Psoas muscle (tissue), 8 donors: ENCODE measurements around the gene NMT1. TPM values are rescaled to one million over a fixed set of nuclear protein-coding genes. Genes with fewer than 3 reads are reported as not detected.

Source experiments
- ATAC-seq, 4 donors: fragments of 200-7000 bp; cut with Tn5 transposase; one replicate each; pipeline ENCODE4 v1.9.1; 2020; ENCODE audit warnings: moderate library complexity in 3 of 4, mild to moderate bottlenecking in 2 of 4
- DNase-seq, 2 donors: peaks; one replicate each; pipeline ENCODE4 v3.0.0-alpha.2; 2020
- H3K27ac ChIP-seq: fragments of 200-600 bp; one replicate; pipeline ENCODE4 v1.8.0; 2022
- H3K27me3 ChIP-seq, 3 donors: fragments of 200-600 bp in 1 of 3; one replicate each; pipeline versions ENCODE4 v1.6.1 to v1.8.0; 2013 to 2022; ENCODE audit warnings: low read length in 2 of 3, mild to moderate bottlenecking in 2 of 3, moderate library complexity in 1 of 3; ENCODE audit not compliant: insufficient read depth in 3 of 3
- H3K36me3 ChIP-seq, 2 donors: fragments of 200-600 bp in 1 of 2; one replicate each; pipeline versions ENCODE4 v1.6.1 to v1.8.0; 2013 to 2022; ENCODE audit warnings: low read depth in 1 of 2, mild to moderate bottlenecking in 1 of 2, moderate library complexity in 1 of 2; ENCODE audit not compliant: insufficient read depth in 1 of 2
- H3K4me1 ChIP-seq: fragments of 200-600 bp; one replicate; pipeline ENCODE4 v1.8.0; 2022
- H3K4me3 ChIP-seq: fragments of 200-600 bp; one replicate; pipeline ENCODE4 v1.8.0; 2022; ENCODE audit warnings: mild to moderate bottlenecking
- H3K9me3 ChIP-seq: fragments of 200-600 bp; one replicate; pipeline ENCODE4 v1.8.0; 2022
- WGBS, 3 donors: extraction: QIAGEN DNeasy Blood & Tissue Kit; methylation state at CpG; one replicate each; pipeline versions ENCODE4 v1.1.6 to v1.1.7; 2013; 5-methylcytosine and 5-hydroxymethylcytosine counted together
- intact Hi-C, 2 donors: fragments of 100-400 bp; cut with DNase I; formaldehyde crosslinking; loops; one replicate each; pipeline versions ENCODE4 v1.11.0 to v1.14.2; 2022
- polyA plus RNA-seq, 3 donors: library from polyadenylated mRNA; stranded (reverse); fragments of 200-250 nt; gene quantifications; one replicate each; pipeline ENCODE4 v1.2.3, GENCODE V29; 2013
- total RNA-seq, 4 donors: library from RNA; stranded (reverse); fragmentation: NEBNext Ultra II Directional in 2 of 4; extraction: Animal tissue kit (Norgen Biotek cat#: 25700) in 2 of 4; gene quantifications; one replicate each; pipeline versions ENCODE4 v1.2.1 to v1.2.4, GENCODE V29; 2021 to 2023
- TF ChIP-seq, protein P1 (sequence below): fragments of 200-600 bp; IDR thresholded peaks from one replicate; pipeline ENCODE4 v1.8.0; 2022; ENCODE audit warnings: antibody characterized with exemption
- donor health status: healthy with polysubstance abuse.
- donor health status: DM: no; HTN: no; CAD: no; lungs with moderate emphysema.
- donor health status: Bipolar disorder and iron deficiency.
- donor health status: healthy.
- donor health status: DM: yes; HTN: yes; CAD: no.
- donor health status: DM: no; HTN: no; CAD: no.
- donor health status: DM: no; HTN: no; CAD: no.
- donor health status: DM: yes; HTN: yes; CAD: no.

Gene NMT1
- total and polyA plus RNA-seq, 7 donors, result 58.0 to 164 (median 79.7) TPM

DNA sequence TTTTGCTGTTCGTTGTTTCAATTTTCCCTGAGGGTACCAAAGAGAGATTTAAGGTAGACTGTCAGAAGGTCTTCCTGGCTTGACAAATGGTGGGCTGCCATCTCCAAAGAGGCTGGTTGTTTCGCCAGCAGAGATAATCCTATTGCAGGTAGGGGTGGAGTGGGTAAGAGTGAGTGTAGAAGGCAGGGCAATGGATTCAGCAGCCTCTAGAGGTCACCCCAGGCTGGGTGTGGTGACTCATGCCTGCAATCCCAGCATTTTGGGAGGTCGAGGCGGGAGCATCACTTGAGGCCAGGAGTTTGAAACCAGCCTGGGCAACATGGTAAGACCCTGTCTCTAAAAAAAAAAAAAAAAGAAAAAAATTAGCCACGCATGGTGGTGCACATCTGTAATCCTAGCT is 44.3 kb upstream of the NMT1 start:
- Histone ChIP-seq H3K27ac (no peak overlapping the region), H3K4me1 (peaks cover 15% of the 10 kb centered on the region), H3K4me3 (no peak overlapping the region), H3K36me3 (no peaks in the 10 kb centered on the region), H3K27me3 (no peaks in the 10 kb centered on the region), H3K9me3 (no peaks in the 10 kb centered on the region)
- TF ChIP-seq, protein P1, sequence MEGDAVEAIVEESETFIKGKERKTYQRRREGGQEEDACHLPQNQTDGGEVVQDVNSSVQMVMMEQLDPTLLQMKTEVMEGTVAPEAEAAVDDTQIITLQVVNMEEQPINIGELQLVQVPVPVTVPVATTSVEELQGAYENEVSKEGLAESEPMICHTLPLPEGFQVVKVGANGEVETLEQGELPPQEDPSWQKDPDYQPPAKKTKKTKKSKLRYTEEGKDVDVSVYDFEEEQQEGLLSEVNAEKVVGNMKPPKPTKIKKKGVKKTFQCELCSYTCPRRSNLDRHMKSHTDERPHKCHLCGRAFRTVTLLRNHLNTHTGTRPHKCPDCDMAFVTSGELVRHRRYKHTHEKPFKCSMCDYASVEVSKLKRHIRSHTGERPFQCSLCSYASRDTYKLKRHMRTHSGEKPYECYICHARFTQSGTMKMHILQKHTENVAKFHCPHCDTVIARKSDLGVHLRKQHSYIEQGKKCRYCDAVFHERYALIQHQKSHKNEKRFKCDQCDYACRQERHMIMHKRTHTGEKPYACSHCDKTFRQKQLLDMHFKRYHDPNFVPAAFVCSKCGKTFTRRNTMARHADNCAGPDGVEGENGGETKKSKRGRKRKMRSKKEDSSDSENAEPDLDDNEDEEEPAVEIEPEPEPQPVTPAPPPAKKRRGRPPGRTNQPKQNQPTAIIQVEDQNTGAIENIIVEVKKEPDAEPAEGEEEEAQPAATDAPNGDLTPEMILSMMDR, result no peak
- ATAC-seq, result no peak
- no peak for DNase-seq
- intact Hi-C loops, result no loop called here
- WGBS, 3 donors, result 77 to 81% (median 79%) methylated on average over 5 of the region's 5 CpGs

DNA sequence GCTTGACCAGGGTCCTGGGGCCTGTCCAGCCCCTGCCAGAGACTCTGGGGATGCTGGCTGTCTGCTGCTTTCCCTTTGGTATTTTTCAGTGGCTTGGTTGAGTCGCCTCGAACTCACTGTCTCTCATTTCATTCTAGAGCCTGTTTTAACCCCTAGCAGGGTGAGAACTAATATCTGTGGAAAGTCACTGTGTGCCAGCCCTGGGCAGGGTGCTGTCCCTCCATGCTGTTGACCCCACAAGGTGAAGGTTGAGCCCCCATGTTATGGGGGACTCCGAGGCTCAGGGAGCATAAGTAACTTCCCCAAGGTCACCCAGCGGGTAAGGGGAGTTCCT is 42.6 kb upstream of the NMT1 start:
- 18 to 36% (median 19%) methylated on average over 4 of the region's 4 CpGs for WGBS, 3 donors
- intact Hi-C loops, result loop anchor here in 1 of 2 donors (1.0 kb wide), 2 partner anchors 98 to 243 kb away; no protein-coding TSS in a partner anchor

DNA sequence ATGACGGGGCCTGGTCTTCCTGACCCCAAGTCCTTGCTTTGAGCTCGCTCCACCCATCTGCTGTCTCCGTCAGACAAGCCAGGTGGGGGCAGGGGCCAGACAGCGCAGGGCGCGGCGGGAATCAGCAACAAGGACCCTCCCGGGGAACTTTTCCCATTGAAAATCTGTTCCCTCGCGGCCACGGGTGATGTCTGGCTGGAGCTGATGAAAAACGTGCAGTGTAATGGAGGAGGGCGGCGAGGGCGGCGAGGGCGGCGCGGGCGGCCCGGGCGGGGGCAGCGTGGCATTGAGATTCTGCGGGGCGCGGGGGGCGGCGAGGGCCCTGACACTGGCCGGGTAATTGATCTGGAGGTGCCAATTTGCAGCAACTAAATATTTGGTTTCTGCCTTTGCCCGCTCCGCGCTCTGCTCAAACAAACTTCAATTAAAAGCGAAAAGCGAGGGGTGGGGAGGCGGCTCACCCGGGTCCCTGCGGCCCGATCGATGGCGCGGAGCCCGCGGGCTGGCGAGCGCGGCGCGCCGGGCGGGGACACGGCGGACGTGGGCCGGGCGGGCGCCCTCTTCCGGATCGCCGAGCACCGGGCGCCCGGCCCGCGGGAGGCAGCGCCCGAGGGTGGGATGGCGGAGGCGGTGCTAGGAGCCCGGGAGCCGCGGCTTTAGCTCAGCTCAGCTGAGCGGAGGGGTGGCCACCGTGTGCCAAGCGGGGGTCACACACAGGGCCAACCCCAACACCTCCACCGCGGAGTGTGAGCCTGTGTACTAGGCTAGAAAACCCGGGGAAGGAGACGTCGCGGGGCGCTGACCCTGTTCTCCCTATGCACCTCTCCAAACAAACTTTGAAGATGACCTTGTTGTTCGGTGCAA is 42.0 kb upstream of the NMT1 start:
- WGBS, 3 donors, result 2 to 3% (median 2%) methylated on average over 80 to 82 of the region's 82 CpGs
- peaks cover 15% of the 10 kb centered on the region for H3K4me1 ChIP-seq
- intact Hi-C loops, result loop anchor here in 1 of 2 donors (1.0 kb wide), 2 partner anchors 99 to 244 kb away; no protein-coding TSS in a partner anchor
- peak overlapping the region; percentile 30 for H3K27ac ChIP-seq
- no peaks in the 10 kb centered on the region for H3K9me3 ChIP-seq
- peaks cover 0 to 4% of the 10 kb centered on the region in 2 donors for H3K36me3 ChIP-seq
- DNase-seq (peak; percentile 61 to 71), ATAC-seq (peak; percentile 72 to 83 (median 80))
- H3K4me3 ChIP-seq, result peak overlapping the region; percentile 69
- TF ChIP-seq, protein P1, result peak; percentile 68
- no peaks in the 10 kb centered on the region for H3K27me3 ChIP-seq

More for the DNA sequence above, 42.6 kb upstream of the NMT1 start:
- ATAC-seq, result no peak
- TF ChIP-seq, protein P1, result no peak
- Histone ChIP-seq H3K27me3 (no peaks in the 10 kb centered on the region), H3K27ac (peak overlapping the region; percentile 30), H3K4me1 (peaks cover 15% of the 10 kb centered on the region), H3K36me3 (no peaks in the 10 kb centered on the region), H3K9me3 (no peaks in the 10 kb centered on the region), H3K4me3 (peak overlapping the region; percentile 69)
- no peak for DNase-seq

DNA sequence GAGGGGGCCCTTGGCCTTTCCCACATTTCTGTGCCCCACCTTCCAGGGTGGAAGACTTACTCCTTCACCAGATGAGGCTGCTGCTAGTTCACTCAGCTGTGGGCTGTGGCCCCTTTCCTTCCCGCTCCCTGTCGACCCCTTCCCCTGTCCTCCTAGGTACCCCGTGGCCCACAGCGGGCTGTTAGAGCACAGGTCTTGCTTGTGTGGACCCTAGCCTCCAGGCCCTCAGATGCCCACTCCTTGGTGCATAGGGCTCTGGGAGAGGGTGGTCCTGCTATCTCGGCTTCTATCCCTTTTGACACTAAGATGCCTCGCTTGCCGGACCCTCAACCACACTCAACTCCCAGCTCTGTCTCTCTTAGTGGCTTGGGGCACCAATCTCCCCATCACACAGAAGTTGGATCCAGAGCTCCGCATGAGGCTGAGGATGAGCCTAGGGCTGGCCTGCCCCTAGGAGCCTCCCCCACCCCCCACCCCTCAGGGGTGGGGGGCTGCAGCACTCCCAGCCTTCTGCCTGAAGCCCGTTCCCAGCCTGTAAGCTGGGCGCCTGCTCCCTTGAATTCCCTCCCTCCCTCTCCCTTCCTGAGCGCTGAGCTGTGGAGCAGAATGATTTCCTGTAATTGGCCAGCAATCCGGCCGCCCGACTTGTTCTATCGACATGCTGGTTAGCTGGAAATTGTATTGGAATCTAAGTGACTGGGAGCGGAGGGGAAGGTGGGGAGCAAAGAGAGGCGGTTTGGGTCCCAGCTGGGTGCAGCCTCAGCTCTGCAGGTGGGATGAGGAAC is 40.6 kb upstream of the NMT1 start:
- DNase-seq (peak in 1 of 2 donors; percentile 35), ATAC-seq (no peak)
- TF ChIP-seq, protein P1, result no peak
- WGBS, 3 donors, result 59 to 63% (median 62%) methylated on average over 15 to 17 of the region's 17 CpGs
- Histone ChIP-seq H3K4me1 (peaks cover 15% of the 10 kb centered on the region), H3K36me3 (peaks cover 0 to 4% of the 10 kb centered on the region in 2 donors), H3K9me3 (no peaks in the 10 kb centered on the region), H3K27me3 (no peaks in the 10 kb centered on the region), H3K27ac (no peak overlapping the region), H3K4me3 (no peak overlapping the region)
- intact Hi-C loops, result loop anchor here (1.0 to 5.0 kb wide), 3 partner anchors 79 to 243 kb away; no protein-coding TSS in a partner anchor
